SIG-M5 treated with dmso at 0.1 percent for 504 hours (cell line): ENCODE data around the gene MINDY4.

ENCODE experiments used
- DNase-seq: peaks from one replicate; lab custom pipeline; 2025; ENCODE audit not compliant: unreplicated experiment; lab: John Stamatoyannopoulos, UW

MINDY4 gene

GRCh38 chr7:30741289-30741688 lies 29.9 kb upstream of the MINDY4 start:
- no peak for DNase-seq

GRCh38 chr7:30743371-30744074 lies 27.7 kb upstream of the MINDY4 start:
- no peak for DNase-seq

- no peak for DNase-seq
Measured at GRCh38 chr7:30744075-30744417, 27.2 kb upstream of the MINDY4 start.

- no peak for DNase-seq
Measured at GRCh38 chr7:30745261-30745941, 25.8 kb upstream of the MINDY4 start.

- DNase-seq, result no peak
Measured at GRCh38 chr7:30750010-30750409, 21.2 kb upstream of the MINDY4 start.

- DNase-seq, result no peak
Measured at GRCh38 chr7:30750683-30751650, 20.2 kb upstream of the MINDY4 start.

GRCh38 chr7:30751696-30752273 lies 19.4 kb upstream of the MINDY4 start, which contains the start of gene INMT:
TSS of gene INMT (plus strand) at chr7:30752135. CDS start at chr7:30752151, 16 bp downstream.
- DNase-seq, result no peak

- no peak for DNase-seq
Measured at GRCh38 chr7:30752484-30752883, 18.7 kb upstream of the MINDY4 start.

- no peak for DNase-seq
Measured at GRCh38 chr7:30752979-30753378, 18.2 kb upstream of the MINDY4 start.

- no peak for DNase-seq
Measured at GRCh38 chr7:30754315-30754877, 16.8 kb upstream of the MINDY4 start.

GRCh38 chr7:30755384-30756154 lies 15.6 kb upstream of the MINDY4 start:
- no peak for DNase-seq

- DNase-seq, result no peak
Measured at GRCh38 chr7:30757342-30757692, 13.9 kb upstream of the MINDY4 start.

GRCh38 chr7:30760514-30761213 lies 10.6 kb upstream of the MINDY4 start:
- DNase-seq, result no peak

GRCh38 chr7:30761214-30762156 lies 9.7 kb upstream of the MINDY4 start:
- no peak for DNase-seq

GRCh38 chr7:30764030-30764975 lies 6.9 kb upstream of the MINDY4 start:
- DNase-seq, result no peak

- DNase-seq, result no peak
Measured at GRCh38 chr7:30765408-30765807, 5.8 kb upstream of the MINDY4 start.

GRCh38 chr7:30770845-30771173 lies 408 bp upstream of the MINDY4 start:
- DNase-seq, result no peak
